Measurements from ENCODE around the gene CNIH2.

The CNIH2 gene

GRCh38 chr11:66328302-66329144 lies 50.5 kb downstream of the CNIH2 start:
- in situ Hi-C loops (cut with MboI; ENCODE audit: low sequenced_read_pairs, unreplicated experiment) = no loop called here
- TF ChIP-seq CTCF (IDR thresholded peaks at IDR 0.05; ENCODE audit: borderline replicate concordance, control extremely low read depth, extremely low read depth, insufficient read depth, missing control alignments) = peak; percentile 95
- DNase-seq (ENCODE audit: low spot score) = peak; percentile 89

GRCh38 chr11:66329165-66329673 lies 51.2 kb downstream of the CNIH2 start:
- in situ Hi-C loops (cut with MboI; ENCODE audit: low sequenced_read_pairs, unreplicated experiment) = no loop called here
- TF ChIP-seq CTCF (IDR thresholded peaks at IDR 0.05; ENCODE audit: borderline replicate concordance, control extremely low read depth, extremely low read depth, insufficient read depth, missing control alignments) = no peak
- no peak for DNase-seq (ENCODE audit: low spot score)

DNA sequence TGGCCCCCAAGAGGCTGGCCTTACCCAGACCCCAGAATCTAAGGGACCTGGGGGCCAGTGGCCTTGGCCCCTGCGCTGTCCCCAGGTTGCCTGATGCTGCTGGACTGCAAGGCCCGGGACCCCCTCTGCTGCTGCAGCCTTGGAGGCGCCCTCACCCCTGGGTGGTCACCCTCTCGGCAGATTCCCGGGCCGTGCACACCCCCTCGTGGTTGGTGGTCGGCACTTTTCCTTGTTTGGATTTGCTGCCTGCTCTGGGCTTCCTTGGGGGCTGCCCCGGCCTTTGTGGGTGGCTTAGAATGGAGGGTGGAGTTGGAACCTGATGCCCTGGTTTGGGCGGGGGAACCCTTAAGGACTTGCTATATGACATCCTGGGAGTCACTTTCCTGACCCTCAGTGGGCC lies 53.0 kb downstream of the CNIH2 start:
- TF ChIP-seq CTCF (IDR thresholded peaks at IDR 0.05; ENCODE audit: borderline replicate concordance, control extremely low read depth, extremely low read depth, insufficient read depth, missing control alignments) = no peak
- in situ Hi-C loops (cut with MboI; ENCODE audit: low sequenced_read_pairs, unreplicated experiment) = no loop called here
- DNase-seq (ENCODE audit: low spot score) = no peak

GRCh38 chr11:66331542-66332370 lies 53.8 kb downstream of the CNIH2 start:
- in situ Hi-C loops (cut with MboI; ENCODE audit: low sequenced_read_pairs, unreplicated experiment) = no loop called here
- DNase-seq (ENCODE audit: low spot score) = no peak
- no peak for TF ChIP-seq CTCF (IDR thresholded peaks at IDR 0.05; ENCODE audit: borderline replicate concordance, control extremely low read depth, extremely low read depth, insufficient read depth, missing control alignments)

DNA sequence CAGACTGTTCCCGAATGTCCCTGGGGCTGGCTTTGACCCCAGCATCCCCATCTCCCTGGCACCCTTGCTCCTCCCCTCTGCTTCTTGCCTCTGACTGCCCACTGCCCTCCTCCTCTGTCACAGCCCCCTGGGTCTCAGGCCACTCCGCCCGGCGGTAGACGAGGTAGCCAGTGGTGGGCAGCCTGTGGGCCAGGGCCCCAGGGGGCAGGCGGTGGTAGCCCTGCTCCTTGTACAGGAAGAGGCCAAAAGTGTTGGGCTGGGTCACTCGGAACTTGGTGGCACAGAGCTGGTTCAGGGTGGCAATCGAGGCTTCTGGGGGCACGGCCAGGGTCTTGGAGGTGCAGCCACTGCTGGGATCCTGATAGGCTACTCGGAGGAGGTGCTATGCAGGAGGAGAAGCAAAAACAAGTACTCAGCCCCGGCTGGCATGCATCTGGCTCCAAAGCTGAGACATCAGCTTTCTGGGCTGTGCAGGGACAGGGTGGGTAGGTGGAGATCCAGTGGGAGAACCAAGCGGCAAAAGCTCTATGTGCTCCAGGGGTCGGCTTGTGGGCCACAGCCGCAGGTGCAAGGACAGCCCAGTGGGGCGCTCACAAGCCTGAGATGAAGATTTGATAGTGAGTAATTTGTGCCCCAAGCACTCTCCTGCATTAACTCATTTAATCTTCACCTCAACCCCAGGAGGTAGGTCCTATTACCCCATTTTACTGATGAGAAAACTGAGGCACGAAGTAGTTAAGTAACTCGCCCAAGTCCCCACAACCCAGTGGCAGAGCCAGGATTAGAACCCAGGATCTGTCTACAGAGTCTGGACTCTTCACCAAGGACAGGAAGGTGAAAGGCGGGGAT lies 54.6 kb downstream of the CNIH2 start:
- TF ChIP-seq CTCF (IDR thresholded peaks at IDR 0.05; ENCODE audit: borderline replicate concordance, control extremely low read depth, extremely low read depth, insufficient read depth, missing control alignments) = no peak
- in situ Hi-C loops (cut with MboI; ENCODE audit: low sequenced_read_pairs, unreplicated experiment) = no loop called here
- DNase-seq (ENCODE audit: low spot score) = no peak

All from GM13976 (cell line).